Astrocyte of the cerebellum (primary cell): Measurements from ENCODE around the gene GPSM1.
"Not testable (repeated sequence)": the region's sequence is repeated elsewhere in the genome, so short reads cannot be mapped to it uniquely, and the experiment has no call there.

Source experiments
- DNase-seq: peaks from one replicate; pipeline ENCODE4 v3.0.0-alpha.2; 2011; ENCODE audit warnings: low read depth
- H3K4me3 ChIP-seq: 2 replicates; pipeline ENCODE4 v1.5.1; 2011; ENCODE audit warnings: mild to moderate bottlenecking, low read depth, low read length, moderate library complexity
- CTCF ChIP-seq: IDR thresholded peaks from 2 replicates; pipeline ENCODE4 v1.5.1; 2012; ENCODE audit warnings: low read length, low read depth, moderate library complexity, mild to moderate bottlenecking; ENCODE audit errors: missing control alignments
- in situ Hi-C: cut with HindIII; loops from 2 replicates; pipeline ENCODE4 v1.10.0; 2017; ENCODE audit warnings: low sequenced_read_pairs

Gene GPSM1

GRCh38 chr9:136317695-136318094 is 9.6 kb upstream of the GPSM1 start:
- no peak for TF ChIP-seq CTCF
- in situ Hi-C loops, result no loop called here
- no peak for DNase-seq

GRCh38 chr9:136318111-136318775 is 9.1 kb upstream of the GPSM1 start:
- in situ Hi-C loops, result no loop called here
- DNase-seq, result no peak
- TF ChIP-seq CTCF, result no peak
- no peak overlapping the region for H3K4me3 ChIP-seq

More at GRCh38 chr9:136317695-136318094, 9.6 kb upstream of the GPSM1 start:
- H3K4me3 ChIP-seq, result no peak overlapping the region

GRCh38 chr9:136318776-136319241 is 8.5 kb upstream of the GPSM1 start:
- in situ Hi-C loops, result no loop called here
- TF ChIP-seq CTCF, result no peak
- H3K4me3 ChIP-seq, result no peak overlapping the region
- no peak for DNase-seq

GRCh38 chr9:136319244-136319643 is 8.1 kb upstream of the GPSM1 start:
- H3K4me3 ChIP-seq, DNase-seq, in situ Hi-C loops: not testable (repeated sequence)

- DNase-seq, in situ Hi-C loops, H3K4me3 ChIP-seq: not testable (repeated sequence)
Measured at GRCh38 chr9:136319955-136320354, 7.4 kb upstream of the GPSM1 start.

GRCh38 chr9:136320972-136321371 is 6.4 kb upstream of the GPSM1 start:
- in situ Hi-C loops, H3K4me3 ChIP-seq, DNase-seq: not testable (repeated sequence)

- in situ Hi-C loops, result no loop called here
- TF ChIP-seq CTCF, result no peak
- H3K4me3 ChIP-seq, result no peak overlapping the region
- DNase-seq, result no peak
Measured at GRCh38 chr9:136321561-136321960, 5.8 kb upstream of the GPSM1 start.

GRCh38 chr9:136322756-136323330 is 4.5 kb upstream of the GPSM1 start:
- no peak overlapping the region for H3K4me3 ChIP-seq
- in situ Hi-C loops, result no loop called here
- DNase-seq, result no peak
- TF ChIP-seq CTCF, result no peak
